ENCODE results near the gene OSCP1.
A peak's percentile ranks its signal among the peaks of the same experiment; 100 is the strongest.
"Not testable (repeated sequence)": the region's sequence is repeated elsewhere in the genome, so short reads cannot be mapped to it uniquely, and the experiment has no call there.

The OSCP1 gene, protein sequence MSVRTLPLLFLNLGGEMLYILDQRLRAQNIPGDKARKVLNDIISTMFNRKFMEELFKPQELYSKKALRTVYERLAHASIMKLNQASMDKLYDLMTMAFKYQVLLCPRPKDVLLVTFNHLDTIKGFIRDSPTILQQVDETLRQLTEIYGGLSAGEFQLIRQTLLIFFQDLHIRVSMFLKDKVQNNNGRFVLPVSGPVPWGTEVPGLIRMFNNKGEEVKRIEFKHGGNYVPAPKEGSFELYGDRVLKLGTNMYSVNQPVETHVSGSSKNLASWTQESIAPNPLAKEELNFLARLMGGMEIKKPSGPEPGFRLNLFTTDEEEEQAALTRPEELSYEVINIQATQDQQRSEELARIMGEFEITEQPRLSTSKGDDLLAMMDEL

GRCh38 chr1:36450270-36450918 is at the start of gene OSCP1:
TSS of gene OSCP1 (minus strand) at chr1:36450451. CDS start at chr1:36450369, 82 bp downstream.
- peak; percentile 67 for DNase-seq (ENCODE audit: low read depth, low spot score)
- peak within 1 kb of the TSS; percentile 91 for H3K27ac ChIP-seq

- no peak for DNase-seq (ENCODE audit: low read depth, low spot score)
- peak overlapping the region; percentile 42 for H3K27ac ChIP-seq
Observed at GRCh38 chr1:36497207-36497606, 47.0 kb upstream of the OSCP1 start.

- DNase-seq (ENCODE audit: low read depth, low spot score): no peak
- no peak overlapping the region for H3K27ac ChIP-seq
Observed at GRCh38 chr1:36494971-36495370, 44.7 kb upstream of the OSCP1 start.

DNA sequence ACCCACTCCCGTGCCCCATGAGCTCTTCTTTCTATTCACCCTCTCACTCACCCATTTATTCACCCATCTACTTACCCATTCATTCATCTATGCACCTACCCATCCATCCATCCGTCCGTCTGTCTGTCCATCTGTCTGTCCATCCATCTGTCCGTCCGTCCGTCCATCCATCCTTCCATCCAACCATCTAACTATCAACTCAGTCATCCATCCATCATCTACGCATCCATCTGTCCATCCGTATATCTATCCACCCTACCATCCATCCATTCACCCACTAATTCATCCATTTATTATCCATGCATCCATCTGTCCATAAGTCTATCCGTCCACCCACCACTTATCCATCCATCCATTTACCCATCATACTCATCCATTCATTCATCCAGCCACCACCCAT is 43.3 kb upstream of the OSCP1 start:
- no peak overlapping the region for H3K27ac ChIP-seq
- no peak for DNase-seq (ENCODE audit: low read depth, low spot score)

GRCh38 chr1:36492491-36492890 is 42.2 kb upstream of the OSCP1 start:
- H3K27ac ChIP-seq: no peak overlapping the region
- no peak for DNase-seq (ENCODE audit: low read depth, low spot score)

GRCh38 chr1:36489258-36490051 is 39.2 kb upstream of the OSCP1 start:
- DNase-seq (ENCODE audit: low read depth, low spot score); H3K27ac ChIP-seq: not testable (repeated sequence)

DNA sequence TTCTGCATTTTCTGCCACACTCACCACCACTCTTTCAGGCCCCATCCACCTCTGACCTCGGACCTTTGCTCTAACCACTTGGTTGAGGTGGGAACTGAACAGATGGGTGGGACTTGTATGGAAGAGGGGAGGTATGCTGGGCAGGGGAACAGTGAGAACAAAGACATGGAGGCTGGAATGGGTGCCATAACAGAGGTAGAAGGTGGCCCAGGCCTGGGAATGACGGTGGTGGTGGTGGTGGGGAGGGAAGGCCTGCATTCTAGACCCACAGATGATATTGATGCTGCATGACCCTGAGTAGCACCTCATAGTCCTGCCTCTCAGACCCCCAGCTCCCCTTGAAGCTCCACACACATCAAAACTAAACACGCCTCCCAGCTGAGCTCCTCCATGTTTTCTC is 37.7 kb upstream of the OSCP1 start:
- no peak overlapping the region for H3K27ac ChIP-seq
- DNase-seq (ENCODE audit: low read depth, low spot score): no peak

DNA sequence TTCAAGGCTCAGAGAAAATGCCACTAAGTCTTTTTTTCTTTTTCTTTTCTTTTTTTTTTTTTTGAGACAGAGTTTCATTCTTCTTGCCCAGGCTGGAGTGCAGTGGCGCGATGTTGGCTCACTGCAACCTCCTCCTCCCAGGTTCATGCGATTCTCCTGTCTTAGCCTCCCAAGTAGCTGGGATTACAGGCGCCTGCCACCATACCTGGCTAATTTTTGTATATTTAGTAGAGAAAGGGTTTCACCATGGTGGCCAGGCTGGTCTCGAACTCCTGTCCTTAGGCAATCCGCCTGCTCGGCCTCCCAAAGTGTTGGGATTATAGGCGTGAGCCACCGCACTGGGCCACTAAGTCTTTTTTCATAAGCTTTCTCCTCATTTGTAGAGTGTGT is 37.1 kb upstream of the OSCP1 start:
- H3K27ac ChIP-seq; DNase-seq (ENCODE audit: low read depth, low spot score): not testable (repeated sequence)

GRCh38 chr1:36486439-36487335 is 36.4 kb upstream of the OSCP1 start:
- no peak overlapping the region for H3K27ac ChIP-seq
- no peak for DNase-seq (ENCODE audit: low read depth, low spot score)

DNA sequence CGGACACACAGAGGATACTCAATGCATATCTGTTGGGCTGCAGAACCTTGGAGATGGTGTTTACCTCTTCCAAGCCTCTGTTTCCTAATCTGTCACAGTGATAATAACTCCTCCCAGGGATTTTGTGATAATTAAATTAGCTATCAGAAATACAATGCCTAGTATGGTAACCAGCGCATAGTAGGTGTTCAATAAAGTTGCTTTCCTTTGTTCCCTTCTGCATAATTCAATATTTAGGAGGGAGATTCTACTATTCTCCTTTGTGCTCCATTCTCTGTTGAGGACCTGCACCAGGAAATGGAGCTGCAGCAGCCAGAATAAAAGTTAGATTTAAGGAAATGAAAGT is 35.8 kb upstream of the OSCP1 start:
- no peak for DNase-seq (ENCODE audit: low read depth, low spot score)
- H3K27ac ChIP-seq: no peak overlapping the region

- DNase-seq (ENCODE audit: low read depth, low spot score): no peak
- H3K27ac ChIP-seq: no peak overlapping the region
Observed at GRCh38 chr1:36484099-36484498, 33.8 kb upstream of the OSCP1 start.

- no peak within 1 kb of the TSS for H3K27ac ChIP-seq
Observed at GRCh38 chr1:36482724-36483388, 32.6 kb upstream of the OSCP1 start, which contains the start of gene CSF3R. TSS of gene CSF3R (minus strand) at chr1:36482913. CDS start at chr1:36479496, 3,417 bp downstream.

DNA sequence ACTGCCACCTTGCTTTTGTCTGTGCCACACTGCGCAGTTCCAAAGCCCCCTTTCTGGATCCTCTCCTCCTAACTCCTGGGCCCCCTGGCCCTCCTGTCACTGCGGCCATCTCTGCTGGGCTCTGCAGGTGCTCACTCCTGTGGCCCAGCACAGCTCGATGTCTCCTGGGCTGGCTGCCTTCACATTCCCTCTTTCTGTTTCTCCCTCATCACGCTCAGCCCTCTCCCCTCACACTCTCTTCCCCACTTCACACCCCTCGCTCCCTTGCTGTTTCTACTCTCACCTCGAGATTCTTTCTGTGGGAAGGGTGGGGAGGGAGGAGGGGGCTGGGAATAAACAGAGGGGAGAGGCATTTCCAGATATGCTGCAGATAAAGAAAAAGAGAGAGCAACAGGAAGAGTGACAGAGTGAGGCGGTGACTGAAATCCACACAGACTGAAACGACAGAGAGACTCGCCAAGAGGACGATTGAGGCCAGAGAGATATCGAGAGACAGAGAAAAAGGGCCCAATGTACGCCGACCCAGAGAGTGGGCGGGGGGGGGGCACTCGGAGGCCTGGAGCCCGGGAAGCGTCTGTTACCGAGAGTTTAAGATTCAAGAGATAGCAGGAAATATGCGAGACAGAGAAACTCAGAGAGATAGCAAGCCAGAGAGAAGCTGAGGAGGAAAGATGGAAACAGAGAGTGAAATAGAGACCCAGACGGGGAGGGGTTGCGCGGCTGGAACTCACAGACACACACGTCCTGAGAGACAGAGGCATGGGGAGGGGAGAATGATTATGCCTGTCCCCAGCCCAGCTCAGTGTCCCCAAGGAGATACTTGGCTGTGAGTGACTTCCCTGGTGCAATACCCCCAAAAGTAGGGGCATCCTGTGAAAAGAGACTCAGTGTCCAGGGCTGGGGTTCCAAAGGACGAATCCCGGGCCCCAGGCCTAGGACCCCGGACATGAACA is 31.8 kb upstream of the OSCP1 start:
- no peak for DNase-seq (ENCODE audit: low read depth, low spot score)
- H3K27ac ChIP-seq: no peak overlapping the region

More at GRCh38 chr1:36482724-36483388, 32.6 kb upstream of the OSCP1 start, which contains the start of gene CSF3R:
- no peak for DNase-seq (ENCODE audit: low read depth, low spot score)

DNA sequence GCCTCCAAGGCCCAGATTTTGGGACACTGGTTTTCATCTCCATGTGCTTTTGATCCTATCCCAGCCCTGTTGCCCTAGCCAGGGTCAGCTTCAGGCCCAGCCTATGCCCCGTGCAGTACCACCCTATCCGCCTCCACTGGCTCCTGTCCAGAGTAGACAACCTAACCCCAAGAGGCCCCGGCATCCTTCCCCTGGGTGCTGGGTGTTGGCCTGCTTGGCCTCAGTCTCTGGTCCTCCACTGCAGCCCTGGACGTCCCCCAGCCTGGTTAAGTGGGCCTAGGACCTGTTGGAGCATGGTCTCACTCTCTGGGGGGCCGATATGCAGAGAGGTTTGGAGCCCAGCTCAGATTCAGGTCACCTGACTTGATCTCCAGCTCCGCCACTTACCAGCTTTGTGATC is 30.8 kb upstream of the OSCP1 start:
- no peak for DNase-seq (ENCODE audit: low read depth, low spot score)
- H3K27ac ChIP-seq: no peak overlapping the region

GRCh38 chr1:36480161-36480560 is 29.9 kb upstream of the OSCP1 start:
- no peak overlapping the region for H3K27ac ChIP-seq
- no peak for DNase-seq (ENCODE audit: low read depth, low spot score)

GRCh38 chr1:36479505-36480051 is 29.3 kb upstream of the OSCP1 start:
- no peak overlapping the region for H3K27ac ChIP-seq
- no peak for DNase-seq (ENCODE audit: low read depth, low spot score)

DNA sequence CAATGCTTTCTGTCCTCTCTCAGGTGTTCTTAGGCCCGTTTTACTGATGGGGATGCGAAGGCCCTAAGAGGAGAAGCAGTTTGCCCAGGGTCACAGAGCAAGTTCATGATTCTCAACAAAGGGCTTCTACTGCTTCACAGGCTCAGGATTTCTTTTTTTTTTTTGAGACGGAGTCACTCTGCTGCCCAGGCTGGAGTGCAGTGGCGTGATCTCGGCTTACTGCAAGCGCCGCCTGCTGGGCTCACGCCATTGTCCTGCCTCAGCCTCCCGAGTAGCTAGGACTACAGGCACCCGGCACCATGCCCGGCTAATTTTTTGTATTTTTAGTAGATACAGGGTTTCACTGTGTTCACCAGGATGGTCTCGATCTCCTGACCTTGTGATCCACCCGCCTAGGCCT is 27.4 kb upstream of the OSCP1 start:
- not testable (repeated sequence) for DNase-seq (ENCODE audit: low read depth, low spot score); H3K27ac ChIP-seq

DNA sequence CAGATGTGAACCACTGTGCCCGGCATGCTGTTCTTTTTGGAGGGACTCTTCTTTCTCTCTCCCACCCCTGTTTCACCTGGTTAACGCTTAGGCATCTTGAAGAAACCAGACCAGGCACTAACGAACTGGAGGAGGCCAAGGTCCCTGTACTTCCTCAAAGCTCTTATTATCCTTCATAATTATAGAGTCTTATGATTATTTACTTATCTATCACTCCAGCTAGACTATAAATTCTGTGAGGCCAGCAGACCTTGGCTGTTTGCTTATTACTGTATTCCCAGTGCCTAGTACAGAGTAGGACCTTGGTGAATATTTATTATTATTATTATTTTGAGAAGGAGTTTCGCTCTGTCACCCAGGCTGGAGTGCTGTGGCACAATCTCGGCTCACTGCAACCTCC is 26.7 kb upstream of the OSCP1 start:
- no peak for DNase-seq (ENCODE audit: low read depth, low spot score)
- H3K27ac ChIP-seq: no peak overlapping the region

Data from epithelial cell of prostate (primary cell).